Stomach (tissue), 9 donors: Measurements from ENCODE around the gene BRD9. TPM values are rescaled to one million over a fixed set of nuclear protein-coding genes. Genes with fewer than 3 reads are reported as not detected.
"Not testable (repeated sequence)": the region's sequence is repeated elsewhere in the genome, so short reads cannot be mapped to it uniquely, and the experiment has no call there.

Experiments
- DNase-seq, 2 donors: peaks; one replicate each; pipeline versions ENCODE4 v3.0.0 to v3.0.0-alpha.2; 2013 to 2019
- H3K27ac ChIP-seq, 5 donors: fragments of 200-600 bp in 4 of 5; sonication (generic) in 4 of 5; one replicate each; pipeline ENCODE4 v1.5.1; 2013 to 2019; ENCODE audit warnings: mild to moderate bottlenecking in 1 of 5, moderate library complexity in 1 of 5
- H3K27me3 ChIP-seq, 3 donors: fragments of 200-600 bp; sonication (generic); one replicate each; pipeline ENCODE4 v1.5.1; 2017 to 2019; ENCODE audit warnings: mixed run types in 1 of 3
- H3K36me3 ChIP-seq, 4 donors: fragments of 200-600 bp; sonication (generic); 1 replicate in 3 of 4; 2 replicates in 1 of 4; pipeline ENCODE4 v1.5.1; 2016 to 2019
- H3K4me1 ChIP-seq, 4 donors: fragments of 200-600 bp; sonication (generic); one replicate each; pipeline ENCODE4 v1.5.1; 2016 to 2019
- H3K4me3 ChIP-seq, 4 donors: fragments of 200-600 bp; sonication (generic) in 3 of 4; one replicate each; pipeline ENCODE4 v1.5.1; 2016 to 2019; ENCODE audit warnings: mild to moderate bottlenecking in 1 of 4
- H3K9me3 ChIP-seq, 4 donors: fragments of 200-600 bp; sonication (generic); one replicate each; pipeline ENCODE4 v1.5.1; 2016 to 2019
- EP300 ChIP-seq: sonication (generic); formaldehyde crosslinking; IDR thresholded peaks from one replicate; pipeline ENCODE4 v1.6.1; 2017; ENCODE audit warnings: antibody characterized with exemption
- POLR2A ChIP-seq, 4 donors: fragments of 450-650 bp; IDR thresholded peaks; one replicate each; pipeline ENCODE4 v1.6.1; 2016; ENCODE audit warnings: antibody characterized with exemption in 4 of 4, control low read depth in 2 of 4, mild to moderate bottlenecking in 1 of 4, moderate library complexity in 1 of 4
- POLR2AphosphoS5 ChIP-seq, 3 donors: sonication (generic); formaldehyde crosslinking; IDR thresholded peaks; one replicate each; pipeline ENCODE4 v1.6.1; 2016; ENCODE audit warnings: antibody characterized with exemption in 3 of 3
- WGBS, 5 donors: extraction: QIAGEN DNeasy Blood & Tissue Kit in 3 of 5; methylation state at CpG; one replicate each; pipeline versions ENCODE4 v1.1.5 to v1.1.7; 2013 to 2018; 5-methylcytosine and 5-hydroxymethylcytosine counted together
- intact Hi-C: fragments of 100-400 bp; cut with DNase I; formaldehyde crosslinking; loops from one replicate; pipeline ENCODE4 v1.15.1; 2023; ENCODE audit warnings: low total_unique reads
- polyA plus RNA-seq, 3 donors: library from polyadenylated mRNA; stranded (reverse); fragments of 200-250 nt; gene quantifications; one replicate each; pipeline ENCODE4 v1.2.3, GENCODE V29; 2013
- total RNA-seq, 5 donors: library from RNA; depleted of rRNA; stranded (reverse); fragments of >200 nt; gene quantifications; one replicate each; pipeline versions ENCODE4 v1.1.0 to v1.2.3, GENCODE V29; 2014 to 2016
- TF ChIP-seq, protein P1 (sequence below), 7 experiments: fragments of 450-650 bp in 4 of 7; fragments of 200-600 bp in 3 of 7; sonication (generic) in 3 of 7; IDR thresholded peaks; one replicate each; pipeline ENCODE4 v1.5.1; 2016 to 2019; ENCODE audit warnings: antibody characterized with exemption in 7 of 7, control low read depth in 2 of 7, mild to moderate bottlenecking in 1 of 7
- donor health status: healthy with polysubstance abuse.
- donor health status: Bipolar disorder and iron deficiency.
- donor health status: healthy.

Gene BRD9
- total and polyA plus RNA-seq, 8 donors: 16.2 to 152 (median 40.0) TPM

GRCh38 chr5:881551-881935 lies 11.1 kb downstream of the BRD9 start:
- TF ChIP-seq POLR2AphosphoS5 (IDR thresholded peaks at IDR 0.05): no peak
- TF ChIP-seq POLR2A (IDR thresholded peaks at IDR 0.05): no peak
- TF ChIP-seq EP300: no peak
- TF ChIP-seq, protein P1, sequence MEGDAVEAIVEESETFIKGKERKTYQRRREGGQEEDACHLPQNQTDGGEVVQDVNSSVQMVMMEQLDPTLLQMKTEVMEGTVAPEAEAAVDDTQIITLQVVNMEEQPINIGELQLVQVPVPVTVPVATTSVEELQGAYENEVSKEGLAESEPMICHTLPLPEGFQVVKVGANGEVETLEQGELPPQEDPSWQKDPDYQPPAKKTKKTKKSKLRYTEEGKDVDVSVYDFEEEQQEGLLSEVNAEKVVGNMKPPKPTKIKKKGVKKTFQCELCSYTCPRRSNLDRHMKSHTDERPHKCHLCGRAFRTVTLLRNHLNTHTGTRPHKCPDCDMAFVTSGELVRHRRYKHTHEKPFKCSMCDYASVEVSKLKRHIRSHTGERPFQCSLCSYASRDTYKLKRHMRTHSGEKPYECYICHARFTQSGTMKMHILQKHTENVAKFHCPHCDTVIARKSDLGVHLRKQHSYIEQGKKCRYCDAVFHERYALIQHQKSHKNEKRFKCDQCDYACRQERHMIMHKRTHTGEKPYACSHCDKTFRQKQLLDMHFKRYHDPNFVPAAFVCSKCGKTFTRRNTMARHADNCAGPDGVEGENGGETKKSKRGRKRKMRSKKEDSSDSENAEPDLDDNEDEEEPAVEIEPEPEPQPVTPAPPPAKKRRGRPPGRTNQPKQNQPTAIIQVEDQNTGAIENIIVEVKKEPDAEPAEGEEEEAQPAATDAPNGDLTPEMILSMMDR (IDR thresholded peaks at IDR 0.05): no peak
- no peaks in the 10 kb centered on the region for H3K4me1 ChIP-seq
- no peak for DNase-seq
- H3K27me3 ChIP-seq: no peaks in the 10 kb centered on the region
- intact Hi-C loops: no loop called here
- no peak overlapping the region for H3K27ac ChIP-seq
- no peak overlapping the region for H3K4me3 ChIP-seq
- H3K36me3 ChIP-seq: peaks cover 61 to 82% (median 81%) of the 10 kb centered on the region in 4 donors
- H3K9me3 ChIP-seq: no peaks in the 10 kb centered on the region
- 88 to 94% (median 92%) methylated on average over 10 to 12 of the region's 12 CpGs for WGBS, 5 donors

DNA sequence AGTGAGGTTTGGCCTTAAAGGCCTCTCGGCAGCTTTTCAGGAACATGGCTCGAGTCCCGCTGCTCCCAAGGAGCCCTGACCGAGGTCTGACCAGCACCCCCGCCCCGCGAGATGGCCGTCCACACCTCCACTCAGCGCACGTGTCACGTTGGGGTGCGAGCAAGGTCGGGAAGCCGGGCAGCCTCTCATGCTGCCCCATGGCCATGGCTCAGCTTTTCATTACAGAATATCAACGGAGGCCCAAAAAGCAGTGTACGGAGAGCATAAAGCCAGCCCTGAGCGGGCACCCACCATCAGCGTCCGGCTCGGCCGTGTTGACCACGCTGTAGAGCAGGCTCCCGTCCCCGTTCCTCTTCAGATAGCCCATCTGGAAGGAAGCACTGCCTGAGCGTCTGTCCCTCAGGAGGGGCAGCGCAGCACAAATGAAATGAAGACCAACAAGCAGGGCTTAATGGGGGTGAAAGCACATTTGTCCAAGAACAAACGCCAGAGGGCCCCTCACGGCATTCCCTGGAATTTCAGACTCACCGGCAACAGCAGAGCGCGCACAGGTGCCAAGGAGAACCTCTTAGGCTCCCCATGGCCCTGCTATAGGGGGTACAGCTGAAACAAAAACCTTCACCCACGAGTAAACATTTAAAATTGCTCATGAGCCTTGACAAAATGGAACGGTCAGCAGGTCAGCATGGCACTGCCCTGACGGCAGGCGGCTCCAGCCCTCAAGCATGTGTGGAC lies 11.6 kb downstream of the BRD9 start:
- no peaks in the 10 kb centered on the region for H3K9me3 ChIP-seq
- no peak for TF ChIP-seq EP300
- TF ChIP-seq POLR2A (IDR thresholded peaks at IDR 0.05): no peak
- TF ChIP-seq POLR2AphosphoS5 (IDR thresholded peaks at IDR 0.05): no peak
- TF ChIP-seq, protein P1 (IDR thresholded peaks at IDR 0.05): no peak
- peaks cover 58 to 82% (median 81%) of the 10 kb centered on the region in 4 donors for H3K36me3 ChIP-seq
- no peaks in the 10 kb centered on the region for H3K4me1 ChIP-seq
- no peak for DNase-seq
- H3K4me3 ChIP-seq: no peak overlapping the region
- 94 to 96% (median 95%) methylated on average over 30 to 35 of the region's 35 CpGs for WGBS, 5 donors
- intact Hi-C loops: no loop called here
- H3K27ac ChIP-seq: no peak overlapping the region
- no peaks in the 10 kb centered on the region for H3K27me3 ChIP-seq

GRCh38 chr5:878677-879076 lies 13.9 kb downstream of the BRD9 start:
- H3K27ac ChIP-seq, H3K27me3 ChIP-seq, H3K9me3 ChIP-seq, DNase-seq, intact Hi-C loops, H3K4me1 ChIP-seq, H3K4me3 ChIP-seq: not testable (repeated sequence)
- no CpG with 5 or more reads among the region's 8 CpGs for WGBS, 5 donors
- H3K36me3 ChIP-seq: peaks cover 40 to 82% (median 81%) of the 10 kb centered on the region in 4 donors

GRCh38 chr5:878125-878524 lies 14.5 kb downstream of the BRD9 start:
- no peaks in the 10 kb centered on the region for H3K9me3 ChIP-seq
- no peaks in the 10 kb centered on the region for H3K27me3 ChIP-seq
- WGBS, 5 donors: 93 to 96% (median 95%) methylated on average over 15 of the region's 15 CpGs
- DNase-seq: no peak
- H3K4me3 ChIP-seq: no peak overlapping the region
- H3K27ac ChIP-seq: no peak overlapping the region
- H3K36me3 ChIP-seq: peaks cover 38 to 82% (median 81%) of the 10 kb centered on the region in 4 donors
- H3K4me1 ChIP-seq: peaks cover 0 to 7% (median 0%) of the 10 kb centered on the region in 4 donors
- TF ChIP-seq EP300 (no peak), POLR2AphosphoS5 (IDR thresholded peaks at IDR 0.05) (no peak), POLR2A (IDR thresholded peaks at IDR 0.05) (no peak)
- TF ChIP-seq, protein P1 (IDR thresholded peaks at IDR 0.05): no peak
- intact Hi-C loops: no loop called here
